GM21786 (cell line): ENCODE data around the gene DCST1.
"Not testable (repeated sequence)": the region's sequence is repeated elsewhere in the genome, so short reads cannot be mapped to it uniquely, and the experiment has no call there.

Experiments
- ATAC-seq: cut with Tn5 transposase; IDR thresholded peaks from one replicate; pipeline ENCODE4 v1.9.1; 2021; ENCODE audit not compliant: unreplicated experiment

DCST1 gene

DNA sequence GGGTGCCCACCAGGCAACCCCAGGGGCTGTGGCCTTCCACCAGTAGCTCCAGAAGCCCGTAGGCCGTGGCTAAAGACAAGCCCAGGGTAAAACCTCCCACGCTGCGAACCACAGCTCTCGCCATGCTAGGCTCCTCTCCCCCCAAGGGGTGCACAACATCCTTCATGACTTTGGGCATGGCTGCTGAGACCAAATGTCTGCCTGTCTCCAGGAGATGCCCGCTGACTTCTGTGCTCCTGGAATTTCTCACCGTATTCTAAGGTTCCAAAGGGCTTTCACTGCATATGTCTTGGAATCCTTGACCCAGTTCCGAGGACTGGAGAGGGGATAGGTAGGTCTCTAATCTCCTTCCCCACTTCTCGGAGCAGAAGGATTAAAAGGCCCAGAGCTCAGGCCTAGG lies at the start of gene DCST1, which contains the start of gene DCST2:
TSS of gene DCST1 (plus strand) at position 301 of the 400 bp plus-strand sequence. CDS start 213 bp downstream, outside the sequence.
TSS of gene DCST2 (minus strand) at position 258 of the 400 bp plus-strand sequence. CDS start at position 178, 80 bp downstream.
- ATAC-seq = no peak

GRCh38 chr1:154986736-154987135 lies 46.9 kb upstream of the DCST1 start:
- not testable (repeated sequence) for ATAC-seq

DNA sequence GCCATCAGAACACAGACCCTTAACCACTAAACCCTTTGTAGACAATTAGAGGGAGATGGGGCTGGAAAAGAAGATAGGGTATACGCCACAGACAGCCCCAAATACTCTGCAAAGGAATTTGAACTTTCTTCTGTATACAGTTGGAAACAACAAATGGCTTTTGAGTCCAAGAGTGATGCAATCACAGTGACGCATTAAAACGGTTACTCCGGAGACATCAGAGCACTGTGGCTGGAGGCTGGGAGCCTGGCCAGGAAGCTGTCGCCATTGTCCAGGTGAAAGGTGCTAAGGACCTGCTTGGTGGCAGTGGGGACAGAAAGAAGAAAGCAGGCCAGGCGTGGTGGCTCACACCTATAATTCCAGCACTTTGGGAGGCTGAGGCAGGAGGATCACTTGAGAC lies 46.3 kb upstream of the DCST1 start:
- ATAC-seq = no peak

GRCh38 chr1:154988058-154988954 lies 45.3 kb upstream of the DCST1 start:
- ATAC-seq = no peak

GRCh38 chr1:154989195-154989860 lies 44.3 kb upstream of the DCST1 start:
- ATAC-seq = no peak

- no peak for ATAC-seq
Measured at GRCh38 chr1:154990276-154990675, 43.3 kb upstream of the DCST1 start.

DNA sequence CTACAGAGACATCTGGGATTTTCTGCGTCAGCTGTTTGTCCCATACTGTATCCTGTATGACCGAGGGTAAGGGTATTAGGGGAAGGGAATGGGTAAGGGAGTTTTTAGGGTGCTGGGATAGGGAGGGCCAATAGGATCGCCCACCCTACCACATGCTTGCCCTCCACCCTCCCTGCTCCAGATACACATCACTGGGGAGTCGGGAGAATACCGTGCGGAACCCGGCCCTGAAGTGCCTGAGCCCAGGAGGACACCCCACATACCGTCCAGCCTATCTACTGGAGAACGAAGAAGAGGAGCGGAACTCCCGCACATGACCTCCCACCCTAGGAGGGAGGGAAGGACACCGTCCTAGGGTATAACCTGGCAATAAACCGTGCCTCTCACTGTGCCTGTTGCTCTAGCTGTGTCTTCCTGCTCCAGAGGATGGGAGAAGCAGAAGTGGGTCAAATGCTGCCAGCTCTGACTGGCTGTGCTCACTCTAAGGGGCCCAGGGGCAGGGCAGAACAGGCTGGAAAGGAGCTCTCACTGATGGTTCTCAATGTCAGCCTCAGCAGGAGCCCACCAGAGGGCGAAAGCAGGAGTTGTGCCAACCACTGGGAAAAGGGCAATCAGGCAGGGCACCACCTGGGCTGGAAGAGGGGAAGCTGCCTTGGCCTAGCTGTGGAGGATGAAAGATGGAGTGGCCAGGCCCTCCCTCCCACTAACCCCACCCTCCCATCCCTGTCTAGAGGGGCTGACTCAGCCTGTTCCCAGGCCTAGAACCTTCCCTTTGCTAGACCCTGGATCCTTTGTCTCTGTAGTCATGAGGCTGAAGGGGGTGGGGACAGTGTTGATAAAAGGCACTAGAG lies 40.7 kb upstream of the DCST1 start:
- no peak for ATAC-seq

GRCh38 chr1:154993572-154994268 lies 39.9 kb upstream of the DCST1 start, which contains the start of gene LENEP:
Gene LENEP, plus strand, starts transcription at chr1:154993586. Its CDS starts 22 bp downstream, at chr1:154993608.
- ATAC-seq = no peak

DNA sequence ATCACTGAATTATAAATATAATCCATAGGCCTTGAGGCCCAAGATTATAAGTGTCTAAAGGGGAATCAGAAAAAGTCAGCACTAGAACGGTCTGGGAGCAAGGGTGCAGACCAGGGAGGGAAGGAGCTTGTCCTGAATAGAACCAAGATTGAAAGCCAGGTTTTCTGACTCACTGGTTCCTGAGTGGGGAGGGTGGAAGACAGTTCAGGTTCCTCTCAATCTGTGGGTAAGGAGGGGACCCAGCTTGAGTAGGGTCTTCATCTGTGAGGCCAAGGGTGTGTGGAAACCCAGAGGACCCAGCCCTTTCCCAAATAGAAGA lies 39.4 kb upstream of the DCST1 start:
- ATAC-seq = no peak

GRCh38 chr1:154994591-154994990 lies 39.0 kb upstream of the DCST1 start:
- no peak for ATAC-seq

DNA sequence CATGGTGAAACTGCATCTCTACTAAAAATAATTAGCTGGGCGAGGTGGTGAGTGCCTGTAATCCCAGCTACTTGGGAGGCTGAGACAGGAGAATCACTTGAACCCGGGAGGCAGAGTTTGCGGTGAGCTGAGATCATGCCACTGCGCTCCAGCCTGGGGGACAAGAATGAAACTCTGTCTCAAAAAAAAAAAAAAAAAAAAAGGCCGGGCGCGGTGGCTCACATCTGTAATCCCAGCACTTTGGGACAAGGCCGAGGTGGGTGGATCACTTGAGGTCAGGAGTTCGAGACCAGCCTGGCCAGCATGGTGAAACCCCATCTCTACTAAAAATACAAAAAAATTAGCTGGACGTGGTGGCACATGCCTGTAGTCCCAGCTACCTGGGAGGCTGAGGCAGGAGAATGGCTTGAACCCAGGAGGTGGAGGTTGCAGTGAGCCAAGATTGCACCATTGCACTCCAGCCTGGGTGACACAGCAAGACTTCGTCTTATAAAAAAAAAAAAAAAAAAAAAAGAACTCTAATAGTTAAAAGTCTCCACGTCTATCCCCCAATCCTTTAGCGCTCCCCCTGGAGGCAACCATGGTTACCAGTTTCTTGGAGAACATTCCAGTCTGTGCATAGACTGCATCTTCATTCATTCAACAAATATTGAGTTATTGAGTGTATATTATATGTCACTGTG lies 38.2 kb upstream of the DCST1 start:
- not testable (repeated sequence) for ATAC-seq

- ATAC-seq = no peak
Measured at GRCh38 chr1:154996966-154997701, 36.5 kb upstream of the DCST1 start.

GRCh38 chr1:154998201-154998780 lies 35.3 kb upstream of the DCST1 start:
- ATAC-seq = no peak

DNA sequence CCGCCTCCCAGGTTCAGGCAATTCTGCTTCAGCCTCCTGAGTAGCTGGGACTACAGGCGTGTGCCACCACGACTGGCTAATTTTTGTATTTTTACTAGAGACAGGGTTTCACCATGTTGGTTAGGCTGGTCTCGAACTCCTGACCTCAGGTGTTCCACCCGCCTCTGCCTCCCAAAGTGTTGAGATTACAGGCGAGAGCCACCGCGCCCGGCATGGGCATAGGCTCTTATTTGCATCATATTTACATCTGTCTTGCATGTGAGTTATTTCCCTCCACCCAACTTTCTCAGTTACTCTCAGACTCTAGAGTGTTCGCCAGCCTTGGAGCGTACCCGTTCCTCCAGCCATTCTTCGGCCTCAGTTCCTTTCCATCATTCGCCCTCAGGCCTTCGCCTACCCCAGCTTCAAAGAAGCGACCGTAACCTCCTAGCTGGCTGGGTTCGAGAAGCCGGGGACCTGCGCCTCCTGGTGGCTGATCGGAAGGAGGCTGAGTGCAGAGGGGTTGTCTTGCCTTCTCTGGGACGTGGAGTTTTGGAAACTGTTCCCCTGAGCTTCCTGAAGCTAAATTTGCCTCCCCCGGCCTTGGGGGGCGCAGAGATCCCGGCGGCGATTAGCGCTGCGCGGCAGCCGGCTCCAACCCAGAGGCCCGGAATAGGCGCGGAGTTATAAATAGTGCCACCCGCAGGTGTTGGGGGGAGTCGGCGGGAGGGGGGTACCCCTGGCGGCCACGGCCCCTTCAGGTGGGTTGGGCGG lies 34.6 kb upstream of the DCST1 start:
- no peak for ATAC-seq

DNA sequence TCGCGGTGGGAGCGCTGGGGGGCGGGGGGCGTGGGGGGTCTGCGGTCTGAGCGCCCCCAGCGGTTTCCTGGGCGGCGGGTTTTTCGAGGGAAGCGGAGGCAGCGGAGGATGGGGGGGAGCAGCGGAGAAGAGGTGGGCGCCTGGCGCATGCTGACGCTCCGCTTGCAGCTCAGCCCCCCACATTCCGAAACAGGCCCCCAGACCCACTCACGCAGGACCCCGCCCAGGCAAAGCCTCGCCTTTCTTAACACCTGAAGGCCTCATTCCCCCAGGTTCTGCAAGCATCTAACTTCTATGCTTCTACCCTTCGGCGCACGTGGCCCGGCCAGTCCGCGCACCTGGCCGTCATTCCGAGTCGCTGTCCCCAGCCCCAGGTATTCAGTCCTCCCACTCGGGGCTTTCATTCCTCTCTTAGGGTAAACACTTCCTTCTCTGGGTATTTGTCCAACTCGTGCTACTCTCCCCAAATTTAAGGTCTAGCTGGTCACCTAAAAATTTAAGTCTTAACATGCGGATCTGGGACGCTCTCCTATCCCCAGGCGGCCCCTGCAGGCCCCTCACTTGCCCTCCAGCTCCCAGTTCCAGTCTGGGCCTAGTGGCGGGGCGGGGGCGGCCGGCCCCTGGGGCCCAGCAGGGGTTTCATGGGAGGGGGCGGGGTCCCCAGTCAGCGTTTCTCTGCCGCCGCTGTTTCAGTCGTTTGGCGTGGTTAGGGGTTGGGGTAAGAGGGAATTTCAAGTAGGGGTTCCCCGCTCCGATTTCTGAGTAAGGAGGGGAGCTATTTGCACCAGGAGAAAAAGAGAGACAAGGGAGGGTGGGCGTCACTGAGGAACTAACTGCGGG lies 33.8 kb upstream of the DCST1 start:
- no peak for ATAC-seq

DNA sequence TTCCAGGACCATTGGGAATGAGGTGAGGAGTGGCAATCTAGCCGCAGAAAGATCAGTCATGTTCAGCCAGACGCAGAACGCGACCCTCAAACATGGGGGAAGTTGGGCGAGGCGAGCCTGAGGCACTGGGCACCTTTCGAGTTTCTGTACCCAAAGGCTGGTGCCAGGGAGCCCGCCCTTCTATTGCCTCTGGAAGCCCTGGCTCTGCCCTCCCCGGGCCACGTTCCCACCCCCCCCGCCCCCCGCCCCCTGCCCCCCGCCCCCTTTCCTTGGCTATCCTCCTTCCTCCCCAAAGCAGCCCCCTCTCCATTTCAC lies 33.3 kb upstream of the DCST1 start:
- no peak for ATAC-seq

DNA sequence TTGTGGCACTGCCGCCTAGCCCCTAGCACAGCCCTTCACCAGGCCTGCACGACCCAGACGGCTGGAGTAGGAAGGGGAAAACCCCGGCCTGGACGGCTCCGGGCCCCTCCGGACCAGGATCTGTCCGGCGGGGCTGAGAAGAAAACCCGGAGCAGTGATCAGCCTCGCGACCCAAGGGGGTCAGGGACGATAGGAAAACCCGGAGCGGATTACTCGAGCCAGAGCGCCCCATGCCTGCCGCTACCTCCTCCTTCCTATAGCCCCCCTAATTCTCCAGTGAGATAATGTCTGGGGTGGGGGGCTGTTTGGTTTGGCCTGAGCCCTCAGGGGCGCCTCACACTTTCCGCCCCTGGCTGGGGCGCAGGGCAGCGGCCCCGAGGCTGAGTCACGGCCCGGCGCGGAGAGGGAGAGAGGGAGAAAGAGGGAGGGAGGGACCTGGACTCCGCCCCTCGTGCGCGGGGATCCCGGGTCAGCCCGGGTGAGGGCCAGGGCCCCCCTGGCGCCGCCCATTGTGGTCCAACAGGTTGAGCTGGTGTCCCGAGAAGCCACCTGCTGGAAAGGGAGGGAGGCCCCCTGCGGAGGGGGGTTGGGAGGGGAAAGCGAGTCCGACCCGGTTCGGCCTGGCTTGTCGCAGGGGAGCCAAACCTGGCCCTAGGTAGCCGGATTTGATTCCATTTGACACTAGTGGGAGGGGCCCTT lies 32.7 kb upstream of the DCST1 start:
- peak; percentile 36 for ATAC-seq
